ENCODE results near the gene CLEC11A. TPM values are rescaled to one million over a fixed set of nuclear protein-coding genes. Genes with fewer than 3 reads are reported as not detected.

Gene CLEC11A
- total RNA-seq, 1 experiment from 2014 or later = 59.1 TPM

DNA sequence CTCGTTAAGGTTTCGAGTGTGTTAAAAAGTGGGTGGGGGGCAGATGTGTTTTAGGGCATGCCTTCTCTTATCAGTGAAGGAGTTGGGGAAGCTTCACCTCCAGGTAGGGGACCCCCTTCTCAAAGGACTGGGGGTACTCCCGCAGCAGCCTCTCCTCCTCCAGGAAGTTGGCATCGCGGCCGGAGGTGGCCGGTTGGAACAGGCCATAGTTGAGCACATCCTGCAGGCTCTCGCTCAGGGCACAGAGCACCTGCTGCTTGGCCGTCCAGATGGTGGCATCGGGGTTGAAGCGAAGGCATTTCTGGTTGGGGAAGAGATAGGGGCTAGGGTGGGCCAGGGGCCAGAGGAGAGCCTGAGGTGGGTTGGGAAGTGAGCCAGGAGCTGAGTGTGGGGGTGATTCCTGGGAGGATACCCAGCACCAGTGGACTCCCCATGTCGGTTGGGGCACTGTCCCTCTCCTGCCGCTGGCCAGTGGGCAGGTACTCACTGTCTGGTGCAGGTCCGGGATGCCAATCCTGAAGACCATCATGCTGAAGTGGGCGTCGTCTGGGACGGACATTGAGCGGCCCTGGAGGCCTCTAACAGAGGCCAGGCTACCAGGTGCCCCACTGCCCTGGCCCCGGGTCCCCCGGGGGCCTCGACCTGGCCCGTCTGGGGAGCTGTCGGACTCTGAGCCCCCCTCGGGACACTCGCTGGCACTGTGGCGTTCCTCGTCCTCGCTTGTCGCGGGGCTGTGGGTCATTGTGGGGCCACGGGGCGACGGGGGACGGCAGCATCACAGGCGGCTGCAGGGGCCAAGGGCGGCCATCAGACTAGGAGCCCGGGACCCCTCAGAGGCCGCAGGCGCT, 6.8 kb upstream of the CLEC11A start:
- H3K9me3 ChIP-seq (ENCODE audit: low read depth, low read length, poor library complexity, severe bottlenecking) = no peaks in the 10 kb centered on the region
- intact Hi-C loops (cut with micrococcal nuclease; ENCODE audit: unreplicated experiment) = no loop called here
- H3K36me3 ChIP-seq (ENCODE audit: insufficient read depth, low read length, poor library complexity, severe bottlenecking) = peaks cover 43% of the 10 kb centered on the region
- H3K4me3 ChIP-seq (ENCODE audit: low read depth, low read length, poor library complexity, severe bottlenecking) = no peak overlapping the region
- no peak for DNase-seq (ENCODE audit: low spot score)
- ChIA-PET POLR2A (ENCODE audit: low non-redundant PET) (no interaction called here), CTCF (no interaction called here)
- BruUV-seq (replicated peaks) = TSS peak; percentile 19
- TF ChIP-seq, protein P1, sequence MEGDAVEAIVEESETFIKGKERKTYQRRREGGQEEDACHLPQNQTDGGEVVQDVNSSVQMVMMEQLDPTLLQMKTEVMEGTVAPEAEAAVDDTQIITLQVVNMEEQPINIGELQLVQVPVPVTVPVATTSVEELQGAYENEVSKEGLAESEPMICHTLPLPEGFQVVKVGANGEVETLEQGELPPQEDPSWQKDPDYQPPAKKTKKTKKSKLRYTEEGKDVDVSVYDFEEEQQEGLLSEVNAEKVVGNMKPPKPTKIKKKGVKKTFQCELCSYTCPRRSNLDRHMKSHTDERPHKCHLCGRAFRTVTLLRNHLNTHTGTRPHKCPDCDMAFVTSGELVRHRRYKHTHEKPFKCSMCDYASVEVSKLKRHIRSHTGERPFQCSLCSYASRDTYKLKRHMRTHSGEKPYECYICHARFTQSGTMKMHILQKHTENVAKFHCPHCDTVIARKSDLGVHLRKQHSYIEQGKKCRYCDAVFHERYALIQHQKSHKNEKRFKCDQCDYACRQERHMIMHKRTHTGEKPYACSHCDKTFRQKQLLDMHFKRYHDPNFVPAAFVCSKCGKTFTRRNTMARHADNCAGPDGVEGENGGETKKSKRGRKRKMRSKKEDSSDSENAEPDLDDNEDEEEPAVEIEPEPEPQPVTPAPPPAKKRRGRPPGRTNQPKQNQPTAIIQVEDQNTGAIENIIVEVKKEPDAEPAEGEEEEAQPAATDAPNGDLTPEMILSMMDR (conservative IDR thresholded peaks at IDR 0.05; ENCODE audit: low read depth, low read length) = no peak
- no peak for TF ChIP-seq EZH2 (IDR thresholded peaks at IDR 0.05; ENCODE audit: borderline replicate concordance, low read depth, low read length, poor library complexity, severe bottlenecking)
- no peaks in the 10 kb centered on the region for H3K27me3 ChIP-seq (replicated peaks; ENCODE audit: insufficient read depth, low read depth, low read length, poor library complexity)
- H3K27ac ChIP-seq (ENCODE audit: low read depth, low read length, poor library complexity, severe bottlenecking) = no peak overlapping the region
- H3K4me1 ChIP-seq (ENCODE audit: insufficient read depth, low read length, poor library complexity, severe bottlenecking) = peaks cover 27% of the 10 kb centered on the region

DNA sequence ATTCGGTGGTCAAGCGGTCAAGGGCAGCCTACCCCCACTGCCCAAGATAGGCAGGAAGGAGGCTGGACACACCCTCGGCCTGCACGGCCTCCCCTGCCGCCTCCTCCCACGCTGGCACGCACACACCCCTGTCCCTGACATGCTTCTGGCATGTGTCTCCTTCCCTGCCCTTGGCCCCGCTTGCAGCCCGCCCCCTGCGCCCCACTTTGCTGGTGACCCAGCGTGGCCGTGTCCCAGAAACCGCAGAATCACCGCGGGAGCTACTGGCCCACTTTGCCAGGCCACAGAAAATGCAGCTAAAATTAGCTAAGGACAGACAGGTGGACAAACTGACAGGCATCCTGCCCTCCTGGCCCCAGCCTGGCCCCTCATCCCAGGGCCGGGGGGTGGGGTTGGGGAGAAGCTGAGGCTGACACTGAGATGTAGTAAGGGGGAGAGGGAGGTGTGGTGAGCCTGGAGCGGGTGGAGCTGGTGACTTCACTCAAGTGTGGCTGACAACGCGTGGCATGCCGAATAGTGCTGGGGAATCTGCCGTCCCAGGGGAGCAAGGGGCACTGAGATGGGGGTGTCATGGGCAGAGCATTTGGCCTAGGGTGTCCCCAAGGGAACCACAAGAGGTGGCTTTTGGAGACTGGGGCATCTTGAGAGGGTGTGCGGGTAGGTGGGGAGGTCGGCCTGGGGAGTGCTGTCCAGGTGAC, 6.0 kb upstream of the CLEC11A start:
- no peaks in the 10 kb centered on the region for H3K27me3 ChIP-seq (replicated peaks; ENCODE audit: insufficient read depth, low read depth, low read length, poor library complexity)
- peak overlapping the region; percentile 71 for H3K4me3 ChIP-seq (ENCODE audit: low read depth, low read length, poor library complexity, severe bottlenecking)
- peaks cover 35% of the 10 kb centered on the region for H3K36me3 ChIP-seq (ENCODE audit: insufficient read depth, low read length, poor library complexity, severe bottlenecking)
- no peak overlapping the region for H3K27ac ChIP-seq (ENCODE audit: low read depth, low read length, poor library complexity, severe bottlenecking)
- no peak for TF ChIP-seq EZH2 (IDR thresholded peaks at IDR 0.05; ENCODE audit: borderline replicate concordance, low read depth, low read length, poor library complexity, severe bottlenecking)
- TF ChIP-seq, protein P1 (conservative IDR thresholded peaks at IDR 0.05; ENCODE audit: low read depth, low read length) = no peak
- H3K4me1 ChIP-seq (ENCODE audit: insufficient read depth, low read length, poor library complexity, severe bottlenecking) = peaks cover 35% of the 10 kb centered on the region
- no peak for DNase-seq (ENCODE audit: low spot score)
- ChIA-PET CTCF (no interaction called here), POLR2A (ENCODE audit: low non-redundant PET) (no interaction called here)
- no peaks in the 10 kb centered on the region for H3K9me3 ChIP-seq (ENCODE audit: low read depth, low read length, poor library complexity, severe bottlenecking)
- no TSS peak for BruUV-seq (replicated peaks)
- intact Hi-C loops (cut with micrococcal nuclease; ENCODE audit: unreplicated experiment) = no loop called here

- POLR2A ChIA-PET (ENCODE audit: low non-redundant PET) = no interaction called here
- no peak for DNase-seq (ENCODE audit: low spot score)
- no peak overlapping the region for H3K27ac ChIP-seq (ENCODE audit: low read depth, low read length, poor library complexity, severe bottlenecking)
- H3K4me1 ChIP-seq (ENCODE audit: insufficient read depth, low read length, poor library complexity, severe bottlenecking) = peaks cover 42% of the 10 kb centered on the region
- TF ChIP-seq, protein P1 (conservative IDR thresholded peaks at IDR 0.05; ENCODE audit: low read depth, low read length) = no peak
- TF ChIP-seq EZH2 (IDR thresholded peaks at IDR 0.05; ENCODE audit: borderline replicate concordance, low read depth, low read length, poor library complexity, severe bottlenecking) = no peak
- no peaks in the 10 kb centered on the region for H3K27me3 ChIP-seq (replicated peaks; ENCODE audit: insufficient read depth, low read depth, low read length, poor library complexity)
- H3K9me3 ChIP-seq (ENCODE audit: low read depth, low read length, poor library complexity, severe bottlenecking) = no peaks in the 10 kb centered on the region
- intact Hi-C loops (cut with micrococcal nuclease; ENCODE audit: unreplicated experiment) = no loop called here
- peaks cover 29% of the 10 kb centered on the region for H3K36me3 ChIP-seq (ENCODE audit: insufficient read depth, low read length, poor library complexity, severe bottlenecking)
- no TSS peak for BruUV-seq (replicated peaks)
- CTCF ChIA-PET = no interaction called here
- H3K4me3 ChIP-seq (ENCODE audit: low read depth, low read length, poor library complexity, severe bottlenecking) = peak overlapping the region; percentile 71
Observed at GRCh38 chr19:50717891-50718254, 5.3 kb upstream of the CLEC11A start.
